ENCODE data around the gene TMEM37. TPM values are rescaled to one million over a fixed set of nuclear protein-coding genes. Genes with fewer than 3 reads are reported as not detected.
A peak's percentile ranks its signal among the peaks of the same experiment; 100 is the strongest.

The TMEM37 gene
- total and polyA plus RNA-seq, 2 of the 13 experiments (the other 11 are each of a cell fraction or from before 2014, with no cell fraction given), result 37.7 to 115 TPM

- TF ChIP-seq ARID4A (CRISPR knock-in tag; IDR thresholded peaks at IDR 0.05; ENCODE audit: borderline replicate concordance), result peak; percentile 4; the same call in 1 of the 2 replicates
- TF ChIP-seq CHCHD3 (CRISPR knock-in tag; IDR thresholded peaks at IDR 0.05), result peak; percentile 52; the same call in 1 of the 2 replicates
- TF ChIP-seq NAIF1 (CRISPR knock-in tag; IDR thresholded peaks at IDR 0.05; ENCODE audit: borderline replicate concordance), result peak; percentile 38; the same call in 1 of the 2 replicates
- no peak for TF ChIP-seq MXI1 (IDR thresholded peaks at IDR 0.05; ENCODE audit: borderline replicate concordance, low read depth, low read length)
- TF ChIP-seq ZFYVE20 (CRISPR knock-in tag; IDR thresholded peaks at IDR 0.05; ENCODE audit: borderline replicate concordance, low read depth), result 0 out of 2 replicates have a peak, but pooled peaks have one; percentile 48
- TF ChIP-seq ZNF350 (CRISPR knock-in tag; IDR thresholded peaks at IDR 0.05; ENCODE audit: borderline replicate concordance, low read depth), result peak; percentile 69; the same call in 1 of the 2 replicates
- TF ChIP-seq IKZF4 (CRISPR knock-in tag; IDR thresholded peaks at IDR 0.05; ENCODE audit: borderline replicate concordance, low read depth, not compliant biosample characterization), result no peak
- 0 out of 2 replicates have a peak, but pooled peaks have one; percentile 1 for TF ChIP-seq ZNF589 (CRISPR knock-in tag; conservative IDR thresholded peaks at IDR 0.05)
- TF ChIP-seq NR2F1 (CRISPR knock-in tag; IDR thresholded peaks at IDR 0.05), result peak in 1 of 2 experiments; percentile 27; a peak in 1 of 4 replicates
- TF ChIP-seq ZNF292 (CRISPR knock-in tag; IDR thresholded peaks at IDR 0.05; ENCODE audit: borderline replicate concordance, low read depth), result no peak
- no peak for TF ChIP-seq NCOA2 (CRISPR knock-in tag; IDR thresholded peaks at IDR 0.05)
- TF ChIP-seq HOXA9 (CRISPR knock-in tag; IDR thresholded peaks at IDR 0.05; ENCODE audit: borderline replicate concordance), result 0 out of 2 replicates have a peak, but pooled peaks have one; percentile 6
- no peak for TF ChIP-seq MTA3 (CRISPR knock-in tag; IDR thresholded peaks at IDR 0.05)
- peak; percentile 9 for TF ChIP-seq ZNF232 (CRISPR knock-in tag; IDR thresholded peaks at IDR 0.05; ENCODE audit: borderline replicate concordance)
- peak; percentile 91 for TF ChIP-seq ZMYM3 (CRISPR knock-in tag; IDR thresholded peaks at IDR 0.05)
- 0 out of 2 replicates have a peak, but pooled peaks have one; percentile 68 for TF ChIP-seq ZNF138 (CRISPR knock-in tag; IDR thresholded peaks at IDR 0.05; ENCODE audit: low read depth)
- no peak for TF ChIP-seq ZHX2 (IDR thresholded peaks at IDR 0.05; ENCODE audit: low read depth)
- TF ChIP-seq ZHX2 (CRISPR knock-in tag; IDR thresholded peaks at IDR 0.05; ENCODE audit: borderline replicate concordance), result no peak
Observed at GRCh38 chr2:119431976-119432850, 559 bp downstream of the TMEM37 start (continued).

All from HepG2 (cell line).